Fibroblast of the aortic adventitia (primary cell): ENCODE data around the gene CDC42BPG. TPM values are rescaled to one million over a fixed set of nuclear protein-coding genes. Genes with fewer than 3 reads are reported as not detected.

Source experiments
- DNase-seq: peaks from one replicate; pipeline ENCODE4 v3.0.0-alpha.2; 2010; ENCODE audit warnings: low read depth
- H3K4me3 ChIP-seq: 2 replicates; pipeline ENCODE4 v1.5.1; 2011; ENCODE audit warnings: low read depth, mild to moderate bottlenecking, control low read depth, low read length, moderate library complexity
- CTCF ChIP-seq: IDR thresholded peaks from 2 replicates; pipeline ENCODE4 v1.5.1; 2011; ENCODE audit warnings: mild to moderate bottlenecking, low read length, control low read depth, inconsistent platforms; ENCODE audit not compliant: insufficient read depth
- total RNA-seq: library from RNA; depleted of rRNA; stranded (reverse); fragments of >200 nt; gene quantifications from 2 replicates; pipeline ENCODE4 v1.2.3, GENCODE V29; 2012; ENCODE audit warnings: low replicate concordance

CDC42BPG gene
- total RNA-seq, 1 donor, result 0.09 TPM

GRCh38 chr11:64890522-64890939 is 46.1 kb upstream of the CDC42BPG start:
- no peak for DNase-seq
- no peak overlapping the region for H3K4me3 ChIP-seq
- no peak for TF ChIP-seq CTCF

- H3K4me3 ChIP-seq, result no peak overlapping the region
- TF ChIP-seq CTCF, result no peak
- peak; percentile 35 for DNase-seq
Measured at GRCh38 chr11:64888729-64889511, 44.5 kb upstream of the CDC42BPG start.

GRCh38 chr11:64888406-64888728 is 43.9 kb upstream of the CDC42BPG start:
- TF ChIP-seq CTCF, result no peak
- no peak overlapping the region for H3K4me3 ChIP-seq
- no peak for DNase-seq

- H3K4me3 ChIP-seq, result no peak overlapping the region
Measured at GRCh38 chr11:64887757-64888405, 43.4 kb upstream of the CDC42BPG start.

GRCh38 chr11:64887234-64887756 is 42.8 kb upstream of the CDC42BPG start:
- no peak for TF ChIP-seq CTCF
- no peak overlapping the region for H3K4me3 ChIP-seq
- DNase-seq, result no peak

More at GRCh38 chr11:64887757-64888405, 43.4 kb upstream of the CDC42BPG start:
- TF ChIP-seq CTCF, result peak; percentile 90
- DNase-seq, result peak; percentile 60

GRCh38 chr11:64885367-64886286 is 41.2 kb upstream of the CDC42BPG start:
- no peak for TF ChIP-seq CTCF
- DNase-seq, result peak; percentile 82
- H3K4me3 ChIP-seq, result no peak overlapping the region
